OCI-LY3 (cell line): ENCODE data around the gene ANP32A.

Experiments used
- H2AFZ ChIP-seq: fragments of 200-600, 300-600 bp; shearing (Covaris generic); 2 replicates; pipeline ENCODE4 v1.6.0; 2014; ENCODE audit warnings: antibody characterized with exemption, low read depth, low read length
- H3K27ac ChIP-seq: fragments of 200-600, 300-600 bp; sonication (generic); 2 replicates; pipeline ENCODE4 v1.5.1; 2014; ENCODE audit warnings: mild to moderate bottlenecking, low read length, moderate library complexity, mixed read lengths
- H3K27me3 ChIP-seq: fragments of 200-600, 300-600 bp; sonication (generic); 2 replicates; pipeline ENCODE4 v1.6.1; 2014; ENCODE audit warnings: low read depth, low read length, mixed read lengths
- H3K36me3 ChIP-seq: fragments of 200-600, 300-600 bp; sonication (generic); replicated peaks from 2 replicates; pipeline ENCODE3; 2014; ENCODE audit warnings: low read depth, low read length, mixed read lengths
- H3K4me1 ChIP-seq: fragments of 300-600, 200-600 bp; sonication (generic); 2 replicates; pipeline ENCODE4 v1.6.1; 2014; ENCODE audit warnings: low read length, mixed read lengths
- H3K4me2 ChIP-seq: fragments of 200-600, 300-600 bp; sonication (generic); 2 replicates; pipeline ENCODE4 v1.6.1; 2014; ENCODE audit warnings: low read length, mixed read lengths
- H3K4me3 ChIP-seq: fragments of 300-600, 200-600 bp; sonication (generic); 2 replicates; pipeline ENCODE4 v1.5.1; 2014; ENCODE audit warnings: antibody characterized with exemption, mild to moderate bottlenecking, low read length, moderate library complexity
- H3K79me2 ChIP-seq: fragments of 300-600, 200-600 bp; shearing (Covaris generic); 2 replicates; pipeline ENCODE4 v1.6.1; 2014; ENCODE audit warnings: mild to moderate bottlenecking, low read length, mixed read lengths
- H3K9ac ChIP-seq: fragments of 300-600, 200-600 bp; shearing (Covaris generic); 2 replicates; pipeline ENCODE4 v1.6.0; 2014; ENCODE audit warnings: mild to moderate bottlenecking, low read length, moderate library complexity
- H3K9me3 ChIP-seq: fragments of 200-600, 300-600 bp; shearing (Covaris generic); 2 replicates; pipeline ENCODE4 v1.6.1; 2014; ENCODE audit warnings: low read length, mixed read lengths; ENCODE audit not compliant: insufficient read depth
- H4K20me1 ChIP-seq: fragments of 200-600, 300-600 bp; sonication (generic); 2 replicates; pipeline ENCODE4 v1.6.1; 2016; ENCODE audit warnings: low read length, mixed read lengths; ENCODE audit not compliant: insufficient read depth
- CTCF ChIP-seq: fragments of 200-600, 300-600 bp; sonication (generic); IDR thresholded peaks from 2 replicates; pipeline ENCODE4 v1.5.1; 2014; ENCODE audit warnings: antibody characterized with exemption, low read length, low read depth
- EZH2phosphoT487 ChIP-seq: fragments of 200-600 bp; shearing (Covaris generic); IDR thresholded peaks from 2 replicates; pipeline ENCODE4 v1.6.1; 2018; ENCODE audit warnings: antibody characterized with exemption, mixed run types, low read depth

Gene ANP32A

GRCh38 chr15:68833700-68834331 lies 13.1 kb upstream of the ANP32A start:
- no peaks in the 10 kb centered on the region for H3K36me3 ChIP-seq
- H3K4me1 ChIP-seq: 0 out of 2 replicates have a peak, but pooled peaks cover 1% of the 10 kb centered on the region
- H3K4me2 ChIP-seq: no peak overlapping the region
- TF ChIP-seq CTCF (no peak), EZH2phosphoT487 (no peak)
- no peaks in the 10 kb centered on the region for H3K79me2 ChIP-seq
- H3K9ac ChIP-seq: no peak overlapping the region
- H4K20me1 ChIP-seq: no peaks in the 10 kb centered on the region
- peaks cover 10% of the 10 kb centered on the region; the same call in 1 of the 2 replicates for H3K9me3 ChIP-seq
- H3K27me3 ChIP-seq: peaks cover 15% of the 10 kb centered on the region
- H3K4me3 ChIP-seq: no peak overlapping the region
- no peak overlapping the region for H2AFZ ChIP-seq
- H3K27ac ChIP-seq: no peak overlapping the region

GRCh38 chr15:68830141-68830785 lies 9.6 kb upstream of the ANP32A start:
- Histone ChIP-seq H3K9ac (no peak overlapping the region), H3K36me3 (no peaks in the 10 kb centered on the region), H4K20me1 (no peaks in the 10 kb centered on the region), H3K4me1 (0 out of 2 replicates have a peak, but pooled peaks cover 3% of the 10 kb centered on the region), H3K27ac (no peak overlapping the region), H3K79me2 (no peaks in the 10 kb centered on the region), H3K4me2 (no peak overlapping the region), H3K27me3 (peaks cover 7% of the 10 kb centered on the region), H2AFZ (no peak overlapping the region), H3K9me3 (no peaks in the 10 kb centered on the region; the same call in 1 of the 2 replicates), H3K4me3 (no peak overlapping the region)
- TF ChIP-seq EZH2phosphoT487 (no peak), CTCF (no peak)

- no peak overlapping the region for H3K4me2 ChIP-seq
- no peaks in the 10 kb centered on the region for H3K36me3 ChIP-seq
- H3K27me3 ChIP-seq: peaks cover 4% of the 10 kb centered on the region; the same call in 1 of the 2 replicates
- no peaks in the 10 kb centered on the region for H3K9me3 ChIP-seq
- H2AFZ ChIP-seq: no peak overlapping the region
- H3K4me1 ChIP-seq: peaks cover 3% of the 10 kb centered on the region; the same call in 1 of the 2 replicates
- TF ChIP-seq EZH2phosphoT487 (no peak), CTCF (peak; percentile 82)
- H4K20me1 ChIP-seq: no peaks in the 10 kb centered on the region
- no peak overlapping the region for H3K4me3 ChIP-seq
- H3K79me2 ChIP-seq: no peaks in the 10 kb centered on the region
- H3K9ac ChIP-seq: no peak overlapping the region
- H3K27ac ChIP-seq: no peak overlapping the region
These were observed 8.4 kb upstream of the ANP32A start for GRCh38 chr15:68829068-68829467.

- TF ChIP-seq EZH2phosphoT487 (no peak), CTCF (no peak)
- Histone ChIP-seq H3K79me2 (peaks cover 44% of the 10 kb centered on the region), H2AFZ (no peak overlapping the region), H4K20me1 (peaks cover 16% of the 10 kb centered on the region), H3K4me1 (peaks cover 22% of the 10 kb centered on the region), H3K9me3 (no peaks in the 10 kb centered on the region), H3K36me3 (peaks cover 7% of the 10 kb centered on the region), H3K4me3 (no peak overlapping the region), H3K27ac (no peak overlapping the region), H3K27me3 (peaks cover 5% of the 10 kb centered on the region; the same call in 1 of the 2 replicates), H3K4me2 (no peak overlapping the region), H3K9ac (no peak overlapping the region)
These were observed 2.9 kb upstream of the ANP32A start for GRCh38 chr15:68823561-68823960.
